WERI-Rb-1 (cell line): ENCODE data around the gene VAV3.

Experiments used
- DNase-seq: peaks from one replicate; pipeline ENCODE4 v3.0.0-alpha.2; 2020
- H3K27ac ChIP-seq: fragments of 250-450 bp; sonication (Bioruptor Pico); 2 replicates; pipeline ENCODE4 v1.5.1; 2020; ENCODE audit warnings: mild to moderate bottlenecking, moderate library complexity
- H3K27me3 ChIP-seq: fragments of 250-450 bp; sonication (Bioruptor Pico); 2 replicates; pipeline ENCODE4 v1.5.1; 2021; ENCODE audit warnings: mild to moderate bottlenecking, low read depth, moderate library complexity; ENCODE audit not compliant: insufficient read depth, severe bottlenecking
- H3K36me3 ChIP-seq: fragments of 250-450 bp; sonication (Bioruptor Pico); 2 replicates; pipeline ENCODE4 v1.5.1; 2020; ENCODE audit warnings: mild to moderate bottlenecking, moderate library complexity
- H3K4me3 ChIP-seq: 2 replicates; pipeline ENCODE4 v1.5.1; 2011; ENCODE audit warnings: low read depth, mild to moderate bottlenecking, control low read depth, low read length
- H3K9me3 ChIP-seq: fragments of 250-450 bp; sonication (Bioruptor Pico); 2 replicates; pipeline ENCODE4 v1.5.1; 2021; ENCODE audit warnings: mild to moderate bottlenecking, moderate library complexity; ENCODE audit not compliant: severe bottlenecking
- CTCF ChIP-seq: IDR thresholded peaks from 2 replicates; pipeline ENCODE4 v1.5.1; 2011; ENCODE audit warnings: low read depth, mild to moderate bottlenecking, control low read depth, inconsistent platforms, low read length

Gene VAV3

GRCh38 chr1:107875689-107876088 is 89.3 kb downstream of the VAV3 start:
- TF ChIP-seq CTCF = no peak
- DNase-seq = no peak
- H3K36me3 ChIP-seq = no peaks in the 10 kb centered on the region
- no peak overlapping the region for H3K4me3 ChIP-seq
- H3K27ac ChIP-seq = no peak overlapping the region
- no peaks in the 10 kb centered on the region for H3K9me3 ChIP-seq
- H3K27me3 ChIP-seq = no peaks in the 10 kb centered on the region

- no peak for DNase-seq
- Histone ChIP-seq H3K9me3 (peaks cover 3% of the 10 kb centered on the region), H3K27ac (no peak overlapping the region), H3K36me3 (no peaks in the 10 kb centered on the region), H3K4me3 (no peak overlapping the region), H3K27me3 (no peaks in the 10 kb centered on the region)
- TF ChIP-seq CTCF = no peak
Measured at GRCh38 chr1:107874221-107874620, 90.8 kb downstream of the VAV3 start.

- no peak for DNase-seq
- Histone ChIP-seq H3K9me3 (peaks cover 3% of the 10 kb centered on the region), H3K36me3 (no peaks in the 10 kb centered on the region), H3K27me3 (no peaks in the 10 kb centered on the region), H3K4me3 (no peak overlapping the region), H3K27ac (no peak overlapping the region)
- no peak for TF ChIP-seq CTCF
Measured at GRCh38 chr1:107871687-107872395, 93.1 kb downstream of the VAV3 start.

GRCh38 chr1:107871259-107871658 is 93.7 kb downstream of the VAV3 start:
- no peak for TF ChIP-seq CTCF
- H3K36me3 ChIP-seq = no peaks in the 10 kb centered on the region
- peaks cover 3% of the 10 kb centered on the region for H3K9me3 ChIP-seq
- no peak overlapping the region for H3K4me3 ChIP-seq
- no peaks in the 10 kb centered on the region for H3K27me3 ChIP-seq
- DNase-seq = no peak
- H3K27ac ChIP-seq = no peak overlapping the region

- H3K9me3 ChIP-seq = peaks cover 3% of the 10 kb centered on the region
- H3K36me3 ChIP-seq = no peaks in the 10 kb centered on the region
- H3K4me3 ChIP-seq = no peak overlapping the region
- H3K27ac ChIP-seq = no peak overlapping the region
- no peaks in the 10 kb centered on the region for H3K27me3 ChIP-seq
- no peak for DNase-seq
- no peak for TF ChIP-seq CTCF
Measured at GRCh38 chr1:107870696-107871095, 94.3 kb downstream of the VAV3 start.

- Histone ChIP-seq H3K27me3 (no peaks in the 10 kb centered on the region), H3K9me3 (peaks cover 3% of the 10 kb centered on the region), H3K4me3 (no peak overlapping the region), H3K27ac (no peak overlapping the region), H3K36me3 (no peaks in the 10 kb centered on the region)
- no peak for TF ChIP-seq CTCF
- no peak for DNase-seq
Measured at GRCh38 chr1:107867897-107868296, 97.1 kb downstream of the VAV3 start.
